ENCODE measurements around the gene GMNN.

The GMNN gene

GRCh38 chr6:24799541-24799915 lies 24.8 kb downstream of the GMNN start:
- in situ Hi-C loops (cut with HindIII; ENCODE audit: low sequenced_read_pairs): no loop called here

- in situ Hi-C loops (cut with HindIII; ENCODE audit: low sequenced_read_pairs): no loop called here
Measured at GRCh38 chr6:24802271-24803059, 27.7 kb downstream of the GMNN start.

GRCh38 chr6:24807584-24807983 lies 32.8 kb downstream of the GMNN start:
- in situ Hi-C loops (cut with HindIII; ENCODE audit: low sequenced_read_pairs): no loop called here

- in situ Hi-C loops (cut with HindIII; ENCODE audit: low sequenced_read_pairs): no loop called here
Measured at GRCh38 chr6:24809728-24810127, 35.0 kb downstream of the GMNN start.

GRCh38 chr6:24818346-24818745 lies 43.6 kb downstream of the GMNN start:
- in situ Hi-C loops (cut with HindIII; ENCODE audit: low sequenced_read_pairs): no loop called here

GRCh38 chr6:24821860-24822444 lies 47.2 kb downstream of the GMNN start:
- in situ Hi-C loops (cut with HindIII; ENCODE audit: low sequenced_read_pairs): no loop called here

- in situ Hi-C loops (cut with HindIII; ENCODE audit: low sequenced_read_pairs): no loop called here
Measured at GRCh38 chr6:24822696-24823095, 48.0 kb downstream of the GMNN start.

- in situ Hi-C loops (cut with HindIII; ENCODE audit: low sequenced_read_pairs): no loop called here
Measured at GRCh38 chr6:24823185-24823584, 48.4 kb downstream of the GMNN start.

GRCh38 chr6:24824142-24824938 lies 49.6 kb downstream of the GMNN start:
- in situ Hi-C loops (cut with HindIII; ENCODE audit: low sequenced_read_pairs): no loop called here

- in situ Hi-C loops (cut with HindIII; ENCODE audit: low sequenced_read_pairs): no loop called here
Measured at GRCh38 chr6:24825130-24825630, 50.4 kb downstream of the GMNN start.

GRCh38 chr6:24827162-24827561 lies 52.4 kb downstream of the GMNN start:
- in situ Hi-C loops (cut with HindIII; ENCODE audit: low sequenced_read_pairs): no loop called here

GRCh38 chr6:24827970-24828369 lies 53.2 kb downstream of the GMNN start:
- in situ Hi-C loops (cut with HindIII; ENCODE audit: low sequenced_read_pairs): no loop called here

- in situ Hi-C loops (cut with HindIII; ENCODE audit: low sequenced_read_pairs): no loop called here
Measured at GRCh38 chr6:24829657-24830056, 54.9 kb downstream of the GMNN start.

- in situ Hi-C loops (cut with HindIII; ENCODE audit: low sequenced_read_pairs): no loop called here
Measured at GRCh38 chr6:24831771-24832716, 57.3 kb downstream of the GMNN start.

- in situ Hi-C loops (cut with HindIII; ENCODE audit: low sequenced_read_pairs): no loop called here
Measured at GRCh38 chr6:24832794-24833193, 58.1 kb downstream of the GMNN start.

- in situ Hi-C loops (cut with HindIII; ENCODE audit: low sequenced_read_pairs): no loop called here
Measured at GRCh38 chr6:24833711-24834386, 59.1 kb downstream of the GMNN start.
